Endothelial cell of umbilical vein (primary cell): ENCODE measurements around the gene JPH3. TPM values are rescaled to one million over a fixed set of nuclear protein-coding genes. Genes with fewer than 3 reads are reported as not detected.

Experiments used
- BruUV-seq: library from RNA; stranded (reverse); fragments of 400-500 nt; replicated peaks from 2 replicates; lab custom pipeline; 2021; lab: Mats Ljungman, UMichigan
- CTCF ChIA-PET: fragments of 300-600, 350-600 bp; sonication (Branson Sonifier 250); formaldehyde crosslinking; loops from one replicate; lab custom pipeline; 2021; ENCODE audit warnings: antibody characterized with exemption, inconsistent platforms; lab: Charles Lee
- POLR2A ChIA-PET: fragments of 300-600, 350-600 bp; sonication (Branson Sonifier 250); formaldehyde crosslinking; loops from one replicate; lab custom pipeline; 2021; ENCODE audit warnings: antibody characterized with exemption, inconsistent platforms; lab: Charles Lee
- DNase-seq: peaks from one replicate; pipeline ENCODE4 v3.0.0-alpha.2; 2011; ENCODE audit warnings: low read depth, low spot score
- FAIRE-seq: peaks from 2 replicates; lab custom pipeline; 2011; peaks lifted over from hg19 to GRCh38; lab: Jason Lieb, UNC
- H2AFZ ChIP-seq: 2 replicates; pipeline ENCODE4 v1.6.0; 2012; ENCODE audit warnings: low read depth, low read length, control low read depth, inconsistent platforms
- H3K27ac ChIP-seq: 2 replicates; pipeline ENCODE4 v1.5.1; 2011; ENCODE audit warnings: low read depth, mild to moderate bottlenecking, control low read depth, low read length, moderate library complexity; ENCODE audit not compliant: insufficient read depth
- H3K27me3 ChIP-seq, 2 experiments: 2 replicates each; pipeline versions ENCODE4 v1.6.0 to v1.6.1; 2011; ENCODE audit warnings: low read length in 2 of 2, mixed read lengths in 1 of 2; ENCODE audit not compliant: control insufficient read depth in 2 of 2, insufficient read depth in 2 of 2
- H3K36me3 ChIP-seq, 2 experiments: 2 replicates in 1 of 2; 3 replicates in 1 of 2; pipeline ENCODE4 v1.5.1; 2011; ENCODE audit warnings: low read length in 2 of 2, mild to moderate bottlenecking in 1 of 2, moderate library complexity in 1 of 2; ENCODE audit not compliant: control insufficient read depth in 2 of 2, insufficient read depth in 2 of 2; ENCODE audit errors: extremely low read depth in 1 of 2
- H3K4me1 ChIP-seq: 3 replicates; pipeline ENCODE4 v1.5.1; 2011; ENCODE audit warnings: mild to moderate bottlenecking, low read length; ENCODE audit not compliant: control insufficient read depth, insufficient read depth; ENCODE audit errors: extremely low read depth
- H3K4me2 ChIP-seq: 2 replicates; pipeline ENCODE4 v1.6.1; 2011; ENCODE audit warnings: low read length, control low read depth, mixed read lengths; ENCODE audit not compliant: insufficient read depth
- H3K4me3 ChIP-seq, 3 experiments: fragments of 200-600 bp in 1 of 3; sonication (generic), shearing (Covaris generic) in 1 of 3; replicated peaks in 1 of 3; 2 replicates each; pipeline ENCODE4 v1.5.1; 2011 to 2016; ENCODE audit warnings: control low read depth in 3 of 3, low read length in 3 of 3, mild to moderate bottlenecking in 2 of 3, inconsistent platforms in 1 of 3, low read depth in 1 of 3, moderate library complexity in 1 of 3; ENCODE audit not compliant: insufficient read depth in 1 of 3
- H3K79me2 ChIP-seq: 2 replicates; pipeline ENCODE4 v1.6.0; 2012; ENCODE audit warnings: low read length, inconsistent platforms; ENCODE audit not compliant: control insufficient read depth, insufficient read depth
- H3K9ac ChIP-seq: replicated peaks from 2 replicates; pipeline ENCODE3; 2011; ENCODE audit warnings: low read length, control low read depth; ENCODE audit not compliant: insufficient read depth; ENCODE audit errors: extremely low read depth
- H3K9me1 ChIP-seq: replicated peaks from 3 replicates; pipeline ENCODE4 v1.6.0; 2011; ENCODE audit warnings: mild to moderate bottlenecking, low read length; ENCODE audit not compliant: control insufficient read depth, insufficient read depth; ENCODE audit errors: extremely low read depth
- H3K9me3 ChIP-seq: replicated peaks from 2 replicates; pipeline ENCODE4 v1.5.1; 2012; ENCODE audit warnings: low read length, inconsistent platforms; ENCODE audit not compliant: control insufficient read depth, insufficient read depth
- H4K20me1 ChIP-seq: replicated peaks from 2 replicates; pipeline ENCODE3; 2011; ENCODE audit warnings: mild to moderate bottlenecking, low read length; ENCODE audit not compliant: control insufficient read depth, insufficient read depth; ENCODE audit errors: extremely low read depth
- EZH2 ChIP-seq: IDR thresholded peaks from 2 replicates; pipeline ENCODE4 v1.6.1; 2012; ENCODE audit warnings: borderline replicate concordance, low read depth, mild to moderate bottlenecking, moderate library complexity, low read length, inconsistent platforms; ENCODE audit not compliant: severe bottlenecking
- FOS ChIP-seq: IDR thresholded peaks from 2 replicates; pipeline ENCODE4 v1.6.1; 2011; ENCODE audit warnings: mild to moderate bottlenecking, low read length, moderate library complexity, borderline replicate concordance; ENCODE audit not compliant: insufficient read depth
- GATA2 ChIP-seq: IDR thresholded peaks from 2 replicates; pipeline ENCODE4 v1.7.0; 2011; ENCODE audit warnings: low read depth, mild to moderate bottlenecking, moderate library complexity, mixed read lengths, low read length; ENCODE audit not compliant: insufficient read length, insufficient read depth
- JUN ChIP-seq: IDR thresholded peaks from 2 replicates; pipeline ENCODE4 v1.6.1; 2011; ENCODE audit warnings: borderline replicate concordance, low read depth; ENCODE audit not compliant: insufficient read length, insufficient read depth
- MYC ChIP-seq: IDR thresholded peaks from one replicate; pipeline ENCODE4 v1.6.1; 2011; ENCODE audit warnings: mild to moderate bottlenecking, low read depth, low read length
- POLR2A ChIP-seq: IDR thresholded peaks from 2 replicates; pipeline ENCODE4 v1.6.1; 2012; ENCODE audit warnings: low read depth, mild to moderate bottlenecking, control low read depth, low read length
- POLR2AphosphoS5 ChIP-seq: IDR thresholded peaks from 2 replicates; pipeline ENCODE4 v1.6.1; 2012; ENCODE audit warnings: low read depth, mild to moderate bottlenecking, control low read depth, low read length, moderate library complexity; ENCODE audit not compliant: insufficient read depth
- dilution Hi-C: fragments of 300-500 bp; cut with MboI; formaldehyde crosslinking; loops from one replicate; pipeline ENCODE4 v1.15.0; 2019; ENCODE audit warnings: low sequenced_read_pairs; ENCODE audit not compliant: extremely low pct_ligation_motif_present
- intact Hi-C: fragments of 100-400 bp; cut with micrococcal nuclease; formaldehyde crosslinking; loops from one replicate; pipeline ENCODE4 v1.10.0; 2022
- polyA plus RNA-seq, 4 experiments: library from polyadenylated mRNA; depleted of rRNA in 3 of 4; stranded (reverse) in 3 of 4; unstranded in 1 of 4; fragments of >200 nt; gene quantifications; 2 replicates each; pipeline versions ENCODE4 v1.2.1 to v1.2.3, GENCODE V29; 2011 to 2012; ENCODE audit warnings: missing spikeins in 1 of 4
- total RNA-seq: library from RNA; stranded (reverse); gene quantifications from 2 replicates; pipeline ENCODE4 v1.2.3, GENCODE V29; 2021
- TF ChIP-seq, protein P1 (sequence below): IDR thresholded peaks from 2 replicates; pipeline ENCODE4 v1.6.1; 2011; ENCODE audit not compliant: insufficient read depth, insufficient read length
- TF ChIP-seq, protein P2 (sequence below), 2 donors: IDR thresholded peaks; 1 replicate in 1 of 2; 2 replicates in 1 of 2; pipeline ENCODE4 v1.5.1; 2011; ENCODE audit warnings: low read length in 2 of 2, mild to moderate bottlenecking in 2 of 2, moderate library complexity in 2 of 2, control low read depth in 1 of 2, inconsistent platforms in 1 of 2, low read depth in 1 of 2; ENCODE audit not compliant: insufficient read depth in 1 of 2; ENCODE audit errors: extremely low read depth in 1 of 2

The JPH3 gene
- total and polyA plus RNA-seq, 2 donors (not counting 3 experiments of a cell fraction or from before 2014, with no cell fraction given), result 0.22 to 0.30 TPM

DNA sequence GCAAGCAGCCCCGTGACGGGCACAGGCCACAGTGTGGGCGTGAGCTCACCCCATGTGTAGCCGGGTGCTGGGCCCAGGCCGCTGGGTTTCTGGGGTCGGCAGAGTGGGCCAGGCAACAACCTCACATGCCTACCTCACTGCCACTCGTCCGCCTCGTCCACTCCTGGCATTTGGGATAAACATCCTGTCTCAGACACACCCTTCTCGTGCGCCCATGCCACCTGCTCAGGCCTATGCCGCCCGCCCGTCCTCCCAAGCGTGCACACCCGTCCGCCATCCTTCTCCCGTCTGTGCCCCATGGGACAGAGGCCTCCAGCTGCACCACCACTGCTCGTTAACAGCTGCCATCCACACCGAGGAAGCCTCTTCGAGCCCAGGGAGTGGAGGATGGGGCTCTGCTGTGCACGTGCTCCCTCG, 99.2 kb downstream of the JPH3 start:
- dilution Hi-C loops (no loop called here), intact Hi-C loops (no loop called here)
- H3K4me3 ChIP-seq, result no peak overlapping the region
- no peaks in the 10 kb centered on the region for H3K27me3 ChIP-seq
- H3K79me2 ChIP-seq, result no peaks in the 10 kb centered on the region
- CTCF ChIA-PET, result interaction anchor here (1.2 to 2.6 kb wide), 4 partner anchors 9 to 68 kb away, joined by 3 to 15 read pairs (median 7); no protein-coding TSS in a partner anchor
- H4K20me1 ChIP-seq, result no peaks in the 10 kb centered on the region
- no peaks in the 10 kb centered on the region for H3K9me1 ChIP-seq
- no peak overlapping the region for H3K4me2 ChIP-seq
- TF ChIP-seq POLR2A (no peak), EZH2 (no peak), POLR2AphosphoS5 (no peak), FOS (no peak), GATA2 (no peak), JUN (no peak), MYC (no peak)
- TF ChIP-seq, protein P1, sequence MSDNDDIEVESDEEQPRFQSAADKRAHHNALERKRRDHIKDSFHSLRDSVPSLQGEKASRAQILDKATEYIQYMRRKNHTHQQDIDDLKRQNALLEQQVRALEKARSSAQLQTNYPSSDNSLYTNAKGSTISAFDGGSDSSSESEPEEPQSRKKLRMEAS, result no peak
- TF ChIP-seq, protein P2, sequence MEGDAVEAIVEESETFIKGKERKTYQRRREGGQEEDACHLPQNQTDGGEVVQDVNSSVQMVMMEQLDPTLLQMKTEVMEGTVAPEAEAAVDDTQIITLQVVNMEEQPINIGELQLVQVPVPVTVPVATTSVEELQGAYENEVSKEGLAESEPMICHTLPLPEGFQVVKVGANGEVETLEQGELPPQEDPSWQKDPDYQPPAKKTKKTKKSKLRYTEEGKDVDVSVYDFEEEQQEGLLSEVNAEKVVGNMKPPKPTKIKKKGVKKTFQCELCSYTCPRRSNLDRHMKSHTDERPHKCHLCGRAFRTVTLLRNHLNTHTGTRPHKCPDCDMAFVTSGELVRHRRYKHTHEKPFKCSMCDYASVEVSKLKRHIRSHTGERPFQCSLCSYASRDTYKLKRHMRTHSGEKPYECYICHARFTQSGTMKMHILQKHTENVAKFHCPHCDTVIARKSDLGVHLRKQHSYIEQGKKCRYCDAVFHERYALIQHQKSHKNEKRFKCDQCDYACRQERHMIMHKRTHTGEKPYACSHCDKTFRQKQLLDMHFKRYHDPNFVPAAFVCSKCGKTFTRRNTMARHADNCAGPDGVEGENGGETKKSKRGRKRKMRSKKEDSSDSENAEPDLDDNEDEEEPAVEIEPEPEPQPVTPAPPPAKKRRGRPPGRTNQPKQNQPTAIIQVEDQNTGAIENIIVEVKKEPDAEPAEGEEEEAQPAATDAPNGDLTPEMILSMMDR (IDR thresholded peaks at IDR 0.05; ENCODE audit: extremely low read depth in 1 of 2, insufficient read depth in 1 of 2, low read depth in 1 of 2, low read length in 2 of 2), result no peak
- H3K27ac ChIP-seq, result no peak overlapping the region
- POLR2A ChIA-PET, result no interaction called here
- H3K4me1 ChIP-seq, result peaks cover 24% of the 10 kb centered on the region
- H2AFZ ChIP-seq, result no peak overlapping the region
- H3K36me3 ChIP-seq, result peaks cover 0 to 2% of the 10 kb centered on the region in 2 experiments
- H3K9me3 ChIP-seq, result no peaks in the 10 kb centered on the region
- FAIRE-seq, result no peak
- H3K9ac ChIP-seq, result no peak overlapping the region
- DNase-seq, result no peak
- no TSS peak for BruUV-seq
